Myocyte (in vitro differentiated cells): Measurements from ENCODE around the gene IFITM1. TPM values are rescaled to one million over a fixed set of nuclear protein-coding genes. Genes with fewer than 3 reads are reported as not detected.
A peak's percentile ranks its signal among the peaks of the same experiment; 100 is the strongest.

Source experiments
- DNase-seq: peaks from one replicate; pipeline ENCODE4 v3.0.0-alpha.2; 2012; ENCODE audit warnings: low read depth
- total RNA-seq: library from RNA; depleted of rRNA; stranded (reverse); fragments of >200 nt; gene quantifications from 2 replicates; pipeline ENCODE4 v1.2.3, GENCODE V29; 2014

IFITM1 gene
- total RNA-seq, 1 donor from 2014 or later: 17.3 TPM

GRCh38 chr11:293852-294661 is 19.8 kb upstream of the IFITM1 start:
- no peak for DNase-seq

GRCh38 chr11:294780-295179 is 19.1 kb upstream of the IFITM1 start:
- DNase-seq: no peak

- DNase-seq: no peak
These were observed 18.3 kb upstream of the IFITM1 start for GRCh38 chr11:295351-296170.

GRCh38 chr11:296171-297050 is 17.4 kb upstream of the IFITM1 start:
- no peak for DNase-seq

- no peak for DNase-seq
These were observed 16.7 kb upstream of the IFITM1 start for GRCh38 chr11:297051-297585.

GRCh38 chr11:297586-298405 is 16.0 kb upstream of the IFITM1 start:
- DNase-seq: peak; percentile 36

- no peak for DNase-seq
These were observed 15.3 kb upstream of the IFITM1 start for GRCh38 chr11:298406-299065.

- DNase-seq: no peak
These were observed 14.6 kb upstream of the IFITM1 start, which contains the start of gene IFITM5 for GRCh38 chr11:299081-299891. Gene IFITM5 (minus strand): TSS chr11:299526. CDS start chr11:299490, 36 bp downstream.

- DNase-seq: peak; percentile 89
These were observed 13.7 kb upstream of the IFITM1 start for GRCh38 chr11:299951-300735.

- DNase-seq: no peak
These were observed 10.5 kb upstream of the IFITM1 start for GRCh38 chr11:303363-303762.

GRCh38 chr11:304061-304506 is 9.8 kb upstream of the IFITM1 start:
- no peak for DNase-seq

GRCh38 chr11:304915-305843 is 8.7 kb upstream of the IFITM1 start:
- peak; percentile 65 for DNase-seq

- DNase-seq: no peak
These were observed 8.0 kb upstream of the IFITM1 start for GRCh38 chr11:305844-306211.

GRCh38 chr11:306645-307371 is 7.0 kb upstream of the IFITM1 start:
- no peak for DNase-seq

GRCh38 chr11:307766-308708 is 5.8 kb upstream of the IFITM1 start, which contains the start of gene IFITM2:
Gene IFITM2 (plus strand): TSS chr11:307816. CDS start chr11:308193, 377 bp downstream.
- peak; percentile 71 for DNase-seq
